ENCODE data around the gene RGS14. TPM values are rescaled to one million over a fixed set of nuclear protein-coding genes. Genes with fewer than 3 reads are reported as not detected.

RGS14 gene
- total RNA-seq, 2 experiments from 2014 or later, result 113 to 124 TPM

- POLR2A ChIA-PET, result interaction anchor here (1.0 to 1.5 kb wide), 2 partner anchors 11 to 48 kb away, joined by 3 read pairs; no protein-coding TSS in a partner anchor
- no peak for DNase-seq
- Mint-ChIP-seq H3K4me3 (no peak overlapping the region), H3K27ac (no peak overlapping the region), H3K9me3 (no peaks in the 10 kb centered on the region), H3K27me3 (no peaks in the 10 kb centered on the region), H3K36me3 (peaks cover 26% of the 10 kb centered on the region), H3K4me1 (peaks cover 41% of the 10 kb centered on the region)
- no peak for ATAC-seq (ENCODE audit: low read depth)
Observed at GRCh38 chr5:177367323-177367848, 9.7 kb downstream of the RGS14 start.

- H3K4me1 Mint-ChIP-seq, result peaks cover 44% of the 10 kb centered on the region
- H3K36me3 Mint-ChIP-seq, result peaks cover 26% of the 10 kb centered on the region
- POLR2A ChIA-PET, result interaction anchor here (0.5 to 1.5 kb wide), 4 partner anchors 11 to 115 kb away, joined by 3 to 5 read pairs (median 4); partner anchors contain the start of gene LMAN2
- H3K4me3 Mint-ChIP-seq, result no peak overlapping the region
- H3K27ac Mint-ChIP-seq, result peak overlapping the region; percentile 62
- H3K9me3 Mint-ChIP-seq, result no peaks in the 10 kb centered on the region
- DNase-seq (no peak), ATAC-seq (ENCODE audit: low read depth) (no peak)
- H3K27me3 Mint-ChIP-seq, result no peaks in the 10 kb centered on the region
Observed at GRCh38 chr5:177367981-177368868, 10.5 kb downstream of the RGS14 start.

- ATAC-seq (ENCODE audit: low read depth), result no peak
- POLR2A ChIA-PET, result interaction anchor here (0.7 to 1.3 kb wide), 3 partner anchors 10 to 57 kb away, joined by 3 to 5 read pairs (median 4); partner anchors contain the start of gene LMAN2
- Mint-ChIP-seq H3K4me1 (peaks cover 45% of the 10 kb centered on the region), H3K9me3 (no peaks in the 10 kb centered on the region), H3K27me3 (no peaks in the 10 kb centered on the region), H3K27ac (peak overlapping the region; percentile 67), H3K4me3 (no peak overlapping the region), H3K36me3 (peaks cover 30% of the 10 kb centered on the region)
- no peak for DNase-seq
Observed at GRCh38 chr5:177368869-177369644, 11.3 kb downstream of the RGS14 start.

- Mint-ChIP-seq H3K27ac (peak overlapping the region; percentile 67), H3K27me3 (no peaks in the 10 kb centered on the region), H3K4me1 (peaks cover 41% of the 10 kb centered on the region), H3K36me3 (peaks cover 36% of the 10 kb centered on the region), H3K9me3 (no peaks in the 10 kb centered on the region), H3K4me3 (no peak overlapping the region)
- POLR2A ChIA-PET, result interaction anchor here (0.7 to 3.4 kb wide), 13 partner anchors 9 to 102 kb away, joined by 3 to 24 read pairs (median 5); partner anchors contain the start of genes LMAN2, MXD3, PRELID1 and PRR7
- ATAC-seq (ENCODE audit: low read depth) (no peak), DNase-seq (no peak)
Observed at GRCh38 chr5:177369645-177370440, 12.1 kb downstream of the RGS14 start.

- ATAC-seq (ENCODE audit: low read depth), result peak; percentile 84
- no peaks in the 10 kb centered on the region for H3K9me3 Mint-ChIP-seq
Observed at GRCh38 chr5:177370488-177371119, 12.9 kb downstream of the RGS14 start.

GRCh38 chr5:177371120-177372033 is 13.7 kb downstream of the RGS14 start:
- peak overlapping the region; percentile 92 for H3K27ac Mint-ChIP-seq
- POLR2A ChIA-PET, result interaction anchor here (0.5 to 3.4 kb wide), 26 partner anchors 10 to 812 kb away, joined by 3 to 24 read pairs (median 4); partner anchors contain the start of genes GRK6, LMAN2, MXD3 and PDLIM7
- peaks cover 40% of the 10 kb centered on the region for H3K4me1 Mint-ChIP-seq
- H3K9me3 Mint-ChIP-seq, result no peaks in the 10 kb centered on the region
- H3K4me3 Mint-ChIP-seq, result peak overlapping the region; percentile 84
- H3K36me3 Mint-ChIP-seq, result peaks cover 39% of the 10 kb centered on the region
- no peaks in the 10 kb centered on the region for H3K27me3 Mint-ChIP-seq
- DNase-seq (no peak), ATAC-seq (ENCODE audit: low read depth) (no peak)

More at GRCh38 chr5:177370488-177371119, 12.9 kb downstream of the RGS14 start:
- Mint-ChIP-seq H3K27me3 (no peaks in the 10 kb centered on the region), H3K36me3 (peaks cover 40% of the 10 kb centered on the region), H3K27ac (no peak overlapping the region), H3K4me3 (peak overlapping the region; percentile 61), H3K4me1 (peaks cover 41% of the 10 kb centered on the region)
- POLR2A ChIA-PET, result interaction anchor here (0.8 to 3.4 kb wide), 13 partner anchors 9 to 101 kb away, joined by 3 to 24 read pairs (median 4); partner anchors contain the start of genes GRK6, LMAN2, MXD3 and PRELID1
- peak; percentile 79 for DNase-seq

GRCh38 chr5:177372034-177372896 is 14.5 kb downstream of the RGS14 start:
- ATAC-seq (ENCODE audit: low read depth), result peak; percentile 20
- Mint-ChIP-seq H3K27ac (peak overlapping the region; percentile 92), H3K4me1 (peaks cover 39% of the 10 kb centered on the region), H3K9me3 (no peaks in the 10 kb centered on the region), H3K27me3 (no peaks in the 10 kb centered on the region), H3K4me3 (peak overlapping the region; percentile 84), H3K36me3 (peaks cover 36% of the 10 kb centered on the region)
- DNase-seq, result peak; percentile 48
- POLR2A ChIA-PET, result interaction anchor here (0.5 to 3.4 kb wide), 17 partner anchors 8 to 258 kb away, joined by 3 to 24 read pairs (median 5); partner anchors contain the start of genes GRK6, LMAN2, PDLIM7 and PRELID1

GRCh38 chr5:177372910-177373309 is 15.2 kb downstream of the RGS14 start:
- no peaks in the 10 kb centered on the region for H3K9me3 Mint-ChIP-seq
- DNase-seq (no peak), ATAC-seq (ENCODE audit: low read depth) (peak; percentile 35)
- POLR2A ChIA-PET, result interaction anchor here (0.6 to 3.4 kb wide), 12 partner anchors 8 to 125 kb away, joined by 3 to 24 read pairs (median 5); partner anchors contain the start of genes GRK6, LMAN2 and PDLIM7
- peaks cover 36% of the 10 kb centered on the region for H3K36me3 Mint-ChIP-seq
- H3K4me1 Mint-ChIP-seq, result peaks cover 39% of the 10 kb centered on the region
- no peaks in the 10 kb centered on the region for H3K27me3 Mint-ChIP-seq
- H3K27ac Mint-ChIP-seq, result peak overlapping the region; percentile 92
- H3K4me3 Mint-ChIP-seq, result peak overlapping the region; percentile 84

- peaks cover 32% of the 10 kb centered on the region for H3K4me1 Mint-ChIP-seq
- no peak for DNase-seq
- POLR2A ChIA-PET, result interaction anchor here (1.0 kb wide), 1 partner anchor 17 kb away, joined by 3 read pairs; no protein-coding TSS in a partner anchor
- H3K36me3 Mint-ChIP-seq, result peaks cover 28% of the 10 kb centered on the region
- no peaks in the 10 kb centered on the region for H3K27me3 Mint-ChIP-seq
- peak overlapping the region; percentile 92 for H3K27ac Mint-ChIP-seq
- no peaks in the 10 kb centered on the region for H3K9me3 Mint-ChIP-seq
- peak overlapping the region; percentile 30 for H3K4me3 Mint-ChIP-seq
- ATAC-seq (ENCODE audit: low read depth), result no peak
Observed at GRCh38 chr5:177373806-177374205, 16.1 kb downstream of the RGS14 start.

- POLR2A ChIA-PET, result interaction anchor here (1.0 kb wide), 1 partner anchor 16 kb away, joined by 3 read pairs; no protein-coding TSS in a partner anchor
- Mint-ChIP-seq H3K4me3 (peak overlapping the region; percentile 30), H3K27ac (peak overlapping the region; percentile 92), H3K27me3 (no peaks in the 10 kb centered on the region), H3K4me1 (peaks cover 30% of the 10 kb centered on the region), H3K36me3 (peaks cover 24% of the 10 kb centered on the region), H3K9me3 (no peaks in the 10 kb centered on the region)
- no peak for DNase-seq
- no peak for ATAC-seq (ENCODE audit: low read depth)
Observed at GRCh38 chr5:177374211-177374610, 16.5 kb downstream of the RGS14 start.
